Measurements from ENCODE around the gene PARVB. TPM values are rescaled to one million over a fixed set of nuclear protein-coding genes. Genes with fewer than 3 reads are reported as not detected.

Gene PARVB
- total and polyA plus RNA-seq, 2 donors (not counting 3 experiments of a cell fraction or from before 2014, with no cell fraction given), result 155 to 162 TPM

GRCh38 chr22:44030051-44030701 is 6.1 kb downstream of the PARVB start:
- FAIRE-seq (no peak), DNase-seq (ENCODE audit: low read depth, low spot score) (no peak)
- Histone ChIP-seq H3K27me3 (ENCODE audit: control insufficient read depth in 2 of 2, insufficient read depth in 2 of 2, low read length in 2 of 2) (no peaks in the 10 kb centered on the region), H3K9ac (replicated peaks; ENCODE audit: extremely low read depth, insufficient read depth, low read length) (peak overlapping the region; percentile 78), H3K36me3 (ENCODE audit: control insufficient read depth in 2 of 2, extremely low read depth in 1 of 2, insufficient read depth in 2 of 2, low read length in 2 of 2) (peaks cover 0 to 4% of the 10 kb centered on the region in 2 experiments), H3K4me1 (ENCODE audit: control insufficient read depth, extremely low read depth, insufficient read depth, low read length) (peaks cover 54% of the 10 kb centered on the region), H3K4me2 (ENCODE audit: insufficient read depth, low read length) (peak overlapping the region; percentile 74), H3K27ac (ENCODE audit: insufficient read depth, low read depth, low read length) (peak overlapping the region; percentile 97), H3K4me3 (replicated peaks in 1 of 3; ENCODE audit: insufficient read depth in 1 of 3, low read depth in 1 of 3, low read length in 3 of 3) (no peak overlapping the region), H3K9me3 (replicated peaks; ENCODE audit: control insufficient read depth, insufficient read depth, low read length) (no peaks in the 10 kb centered on the region), H3K79me2 (ENCODE audit: control insufficient read depth, insufficient read depth, low read length) (peaks cover 80% of the 10 kb centered on the region), H3K9me1 (replicated peaks; ENCODE audit: control insufficient read depth, extremely low read depth, insufficient read depth, low read length) (no peaks in the 10 kb centered on the region), H2AFZ (ENCODE audit: low read depth, low read length) (peak overlapping the region; percentile 13), H4K20me1 (replicated peaks; ENCODE audit: control insufficient read depth, extremely low read depth, insufficient read depth, low read length) (no peaks in the 10 kb centered on the region)
- no peak for TF ChIP-seq POLR2AphosphoS5 (IDR thresholded peaks at IDR 0.05; ENCODE audit: insufficient read depth, low read depth, low read length)
- no peak for TF ChIP-seq GATA2 (IDR thresholded peaks at IDR 0.05; ENCODE audit: insufficient read depth, insufficient read length, low read depth, low read length)
- TF ChIP-seq EZH2 (IDR thresholded peaks at IDR 0.05; ENCODE audit: borderline replicate concordance, low read depth, low read length, severe bottlenecking), result no peak
- TF ChIP-seq POLR2A (IDR thresholded peaks at IDR 0.05; ENCODE audit: low read depth, low read length), result no peak
- no TSS peak for BruUV-seq (replicated peaks)
- POLR2A ChIA-PET, result no interaction called here
- CTCF ChIA-PET, result interaction anchor here (0.9 to 2.5 kb wide), 4 partner anchors 15 to 56 kb away, joined by 3 to 9 read pairs (median 6); no protein-coding TSS in a partner anchor
- dilution Hi-C loops (cut with MboI; ENCODE audit: extremely low pct_ligation_motif_present, low sequenced_read_pairs), result no loop called here
- intact Hi-C loops (cut with micrococcal nuclease), result no loop called here

GRCh38 chr22:44030702-44031082 is 6.6 kb downstream of the PARVB start:
- CTCF ChIA-PET, result interaction anchor here (0.7 to 2.5 kb wide), 5 partner anchors 16 to 55 kb away, joined by 3 to 9 read pairs (median 4); no protein-coding TSS in a partner anchor
- no peak for FAIRE-seq
- Histone ChIP-seq H3K4me1 (ENCODE audit: control insufficient read depth, extremely low read depth, insufficient read depth, low read length) (peaks cover 48% of the 10 kb centered on the region), H3K9me1 (replicated peaks; ENCODE audit: control insufficient read depth, extremely low read depth, insufficient read depth, low read length) (no peaks in the 10 kb centered on the region), H3K9ac (replicated peaks; ENCODE audit: extremely low read depth, insufficient read depth, low read length) (peak overlapping the region; percentile 78), H3K27ac (ENCODE audit: insufficient read depth, low read depth, low read length) (peak overlapping the region; percentile 97), H3K36me3 (ENCODE audit: control insufficient read depth in 2 of 2, extremely low read depth in 1 of 2, insufficient read depth in 2 of 2, low read length in 2 of 2) (peaks cover 0 to 4% of the 10 kb centered on the region in 2 experiments), H2AFZ (ENCODE audit: low read depth, low read length) (peak overlapping the region; percentile 13), H3K27me3 (ENCODE audit: control insufficient read depth in 2 of 2, insufficient read depth in 2 of 2, low read length in 2 of 2) (no peaks in the 10 kb centered on the region), H3K4me3 (replicated peaks in 1 of 3; ENCODE audit: insufficient read depth in 1 of 3, low read depth in 1 of 3, low read length in 3 of 3) (peak overlapping the region in 1 of 3 experiments; percentile 16), H3K79me2 (ENCODE audit: control insufficient read depth, insufficient read depth, low read length) (peaks cover 79% of the 10 kb centered on the region), H4K20me1 (replicated peaks; ENCODE audit: control insufficient read depth, extremely low read depth, insufficient read depth, low read length) (no peaks in the 10 kb centered on the region), H3K9me3 (replicated peaks; ENCODE audit: control insufficient read depth, insufficient read depth, low read length) (no peaks in the 10 kb centered on the region), H3K4me2 (ENCODE audit: insufficient read depth, low read length) (peak overlapping the region; percentile 74)
- dilution Hi-C loops (cut with MboI; ENCODE audit: extremely low pct_ligation_motif_present, low sequenced_read_pairs) (no loop called here), intact Hi-C loops (cut with micrococcal nuclease) (no loop called here)
- TF ChIP-seq POLR2AphosphoS5 (IDR thresholded peaks at IDR 0.05; ENCODE audit: insufficient read depth, low read depth, low read length) (no peak), FOS (IDR thresholded peaks at IDR 0.05; ENCODE audit: borderline replicate concordance, insufficient read depth, low read length) (no peak), POLR2A (IDR thresholded peaks at IDR 0.05; ENCODE audit: low read depth, low read length) (no peak), MYC (IDR thresholded peaks at IDR 0.05; ENCODE audit: low read depth, low read length) (no peak), MAX (IDR thresholded peaks at IDR 0.05; ENCODE audit: insufficient read depth, insufficient read length) (no peak), JUN (IDR thresholded peaks at IDR 0.05; ENCODE audit: borderline replicate concordance, insufficient read depth, insufficient read length, low read depth) (no peak), GATA2 (IDR thresholded peaks at IDR 0.05; ENCODE audit: insufficient read depth, insufficient read length, low read depth, low read length) (no peak), EZH2 (IDR thresholded peaks at IDR 0.05; ENCODE audit: borderline replicate concordance, low read depth, low read length, severe bottlenecking) (no peak), CTCF (IDR thresholded peaks at IDR 0.05; ENCODE audit: extremely low read depth in 1 of 2, insufficient read depth in 1 of 2, low read depth in 1 of 2, low read length in 2 of 2) (no peak)
- POLR2A ChIA-PET, result no interaction called here
- TSS peak; percentile 50 for BruUV-seq (replicated peaks)
- DNase-seq (ENCODE audit: low read depth, low spot score), result no peak

Measured in endothelial cell of umbilical vein (primary cell).